Measurements from ENCODE around the gene HS1BP3. TPM values are rescaled to one million over a fixed set of nuclear protein-coding genes. Genes with fewer than 3 reads are reported as not detected.
A peak's percentile ranks its signal among the peaks of the same experiment; 100 is the strongest.

HS1BP3 gene
- total and polyA plus RNA-seq, 2 of the 13 experiments (the other 11 are each of a cell fraction or from before 2014, with no cell fraction given): 15.2 to 22.0 TPM

DNA sequence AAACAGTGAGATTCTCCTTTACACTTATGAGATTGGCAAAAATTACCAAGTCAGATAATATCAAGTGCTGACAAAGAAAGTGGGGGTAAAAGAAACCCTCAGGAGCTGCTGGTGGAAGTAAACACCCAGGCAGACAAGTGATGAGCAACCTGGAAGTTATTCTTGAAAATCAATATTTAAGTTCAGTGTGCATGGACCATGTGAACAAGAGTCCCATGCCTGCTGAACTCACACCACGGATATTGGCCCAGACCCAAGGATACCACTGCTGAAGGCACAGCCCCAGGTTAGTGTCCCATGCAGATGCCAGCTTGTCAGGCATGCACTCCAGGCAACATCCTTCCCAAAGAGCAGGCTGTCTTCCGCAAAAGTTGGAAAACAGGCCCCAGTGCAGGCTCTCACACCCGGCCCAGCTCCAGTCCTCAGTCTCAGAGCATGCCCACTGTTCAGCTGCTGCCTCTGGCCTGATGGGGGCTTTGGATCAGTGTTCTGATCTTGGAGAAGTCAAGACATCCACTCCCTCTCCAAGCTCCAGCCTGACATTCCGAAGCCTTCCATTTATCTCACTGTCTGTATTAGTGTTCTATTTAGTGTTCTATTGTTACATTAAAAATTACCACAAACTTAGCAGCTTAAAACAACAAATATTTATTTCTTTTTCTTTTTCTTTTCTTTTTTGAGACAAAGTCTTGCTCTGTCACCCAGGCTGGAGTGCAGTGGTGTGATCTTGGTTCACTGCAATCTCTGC is 70.0 kb downstream of the HS1BP3 start (continued):
- TF ChIP-seq ZNF564 (CRISPR knock-in tag; IDR thresholded peaks at IDR 0.05) (peak; percentile 72; the same call in 1 of the 2 replicates), ZMYM2 (CRISPR knock-in tag; IDR thresholded peaks at IDR 0.05) (peak; percentile 87; the same call in 1 of the 2 replicates), ZNF780A (CRISPR knock-in tag; IDR thresholded peaks at IDR 0.05) (no peak), ZNF83 (CRISPR knock-in tag; IDR thresholded peaks at IDR 0.05; ENCODE audit: borderline replicate concordance) (no peak), ZNF382 (CRISPR knock-in tag; IDR thresholded peaks at IDR 0.05; ENCODE audit: borderline replicate concordance) (no peak), ESRRA (CRISPR knock-in tag; IDR thresholded peaks at IDR 0.05; ENCODE audit: low read depth) (peak; percentile 89), ZSCAN29 (CRISPR knock-in tag; conservative IDR thresholded peaks at IDR 0.05) (no peak), ZNF749 (CRISPR knock-in tag; IDR thresholded peaks at IDR 0.05; ENCODE audit: borderline replicate concordance) (no peak), POLR2G (IDR thresholded peaks at IDR 0.05; ENCODE audit: low read depth, low read length) (peak; percentile 41; the same call in 1 of the 2 replicates), KLF6 (CRISPR knock-in tag; IDR thresholded peaks at IDR 0.05) (peak; percentile 59; the same call in 1 of the 2 replicates), TEAD3 (CRISPR knock-in tag; optimal IDR thresholded peaks at IDR 0.05; ENCODE audit: borderline replicate concordance) (peak; percentile 96), ZSCAN21 (CRISPR knock-in tag; IDR thresholded peaks at IDR 0.05; ENCODE audit: borderline replicate concordance) (peak; percentile 36; the same call in 1 of the 2 replicates), TP53 (CRISPR knock-in tag; conservative IDR thresholded peaks at IDR 0.05) (peak; percentile 75; the same call in 1 of the 2 replicates), MIXL1 (CRISPR knock-in tag; IDR thresholded peaks at IDR 0.05) (peak; percentile 80), ZNF205 (CRISPR knock-in tag; IDR thresholded peaks at IDR 0.05) (peak; percentile 93; the same call in 1 of the 2 replicates), FOXP1 (IDR thresholded peaks at IDR 0.05) (no peak; the same call in 1 of the 2 replicates), FOXP1 (CRISPR knock-in tag; IDR thresholded peaks at IDR 0.05) (peak; percentile 93), GABPA (IDR thresholded peaks at IDR 0.05; ENCODE audit: low read depth, low read length) (no peak), GABPA (CRISPR knock-in tag; IDR thresholded peaks at IDR 0.05; ENCODE audit: low read depth) (no peak), HOXA5 (CRISPR knock-in tag; IDR thresholded peaks at IDR 0.05) (peak; percentile 57)
- TF ChIP-seq, protein P1, sequence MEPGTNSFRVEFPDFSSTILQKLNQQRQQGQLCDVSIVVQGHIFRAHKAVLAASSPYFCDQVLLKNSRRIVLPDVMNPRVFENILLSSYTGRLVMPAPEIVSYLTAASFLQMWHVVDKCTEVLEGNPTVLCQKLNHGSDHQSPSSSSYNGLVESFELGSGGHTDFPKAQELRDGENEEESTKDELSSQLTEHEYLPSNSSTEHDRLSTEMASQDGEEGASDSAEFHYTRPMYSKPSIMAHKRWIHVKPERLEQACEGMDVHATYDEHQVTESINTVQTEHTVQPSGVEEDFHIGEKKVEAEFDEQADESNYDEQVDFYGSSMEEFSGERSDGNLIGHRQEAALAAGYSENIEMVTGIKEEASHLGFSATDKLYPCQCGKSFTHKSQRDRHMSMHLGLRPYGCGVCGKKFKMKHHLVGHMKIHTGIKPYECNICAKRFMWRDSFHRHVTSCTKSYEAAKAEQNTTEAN (CRISPR knock-in tag; conservative IDR thresholded peaks at IDR 0.05): peak; percentile 95
- TF ChIP-seq, protein P2, sequence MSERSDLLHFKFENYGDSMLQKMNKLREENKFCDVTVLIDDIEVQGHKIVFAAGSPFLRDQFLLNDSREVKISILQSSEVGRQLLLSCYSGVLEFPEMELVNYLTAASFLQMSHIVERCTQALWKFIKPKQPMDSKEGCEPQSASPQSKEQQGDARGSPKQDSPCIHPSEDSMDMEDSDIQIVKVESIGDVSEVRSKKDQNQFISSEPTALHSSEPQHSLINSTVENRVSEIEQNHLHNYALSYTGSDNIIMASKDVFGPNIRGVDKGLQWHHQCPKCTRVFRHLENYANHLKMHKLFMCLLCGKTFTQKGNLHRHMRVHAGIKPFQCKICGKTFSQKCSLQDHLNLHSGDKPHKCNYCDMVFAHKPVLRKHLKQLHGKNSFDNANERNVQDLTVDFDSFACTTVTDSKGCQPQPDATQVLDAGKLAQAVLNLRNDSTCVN (CRISPR knock-in tag; IDR thresholded peaks at IDR 0.05; ENCODE audit: borderline replicate concordance): peak; percentile 71; the same call in 1 of the 2 replicates
- TF ChIP-seq, protein P3, sequence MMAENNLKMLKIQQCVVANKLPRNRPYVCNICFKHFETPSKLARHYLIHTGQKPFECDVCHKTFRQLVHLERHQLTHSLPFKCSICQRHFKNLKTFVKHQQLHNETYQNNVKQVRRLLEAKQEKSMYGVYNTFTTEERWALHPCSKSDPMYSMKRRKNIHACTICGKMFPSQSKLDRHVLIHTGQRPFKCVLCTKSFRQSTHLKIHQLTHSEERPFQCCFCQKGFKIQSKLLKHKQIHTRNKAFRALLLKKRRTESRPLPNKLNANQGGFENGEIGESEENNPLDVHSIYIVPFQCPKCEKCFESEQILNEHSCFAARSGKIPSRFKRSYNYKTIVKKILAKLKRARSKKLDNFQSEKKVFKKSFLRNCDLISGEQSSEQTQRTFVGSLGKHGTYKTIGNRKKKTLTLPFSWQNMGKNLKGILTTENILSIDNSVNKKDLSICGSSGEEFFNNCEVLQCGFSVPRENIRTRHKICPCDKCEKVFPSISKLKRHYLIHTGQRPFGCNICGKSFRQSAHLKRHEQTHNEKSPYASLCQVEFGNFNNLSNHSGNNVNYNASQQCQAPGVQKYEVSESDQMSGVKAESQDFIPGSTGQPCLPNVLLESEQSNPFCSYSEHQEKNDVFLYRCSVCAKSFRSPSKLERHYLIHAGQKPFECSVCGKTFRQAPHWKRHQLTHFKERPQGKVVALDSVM (CRISPR knock-in tag; IDR thresholded peaks at IDR 0.05): 0 out of 2 replicates have a peak, but pooled peaks have one; percentile 26
- TF ChIP-seq, protein P4, sequence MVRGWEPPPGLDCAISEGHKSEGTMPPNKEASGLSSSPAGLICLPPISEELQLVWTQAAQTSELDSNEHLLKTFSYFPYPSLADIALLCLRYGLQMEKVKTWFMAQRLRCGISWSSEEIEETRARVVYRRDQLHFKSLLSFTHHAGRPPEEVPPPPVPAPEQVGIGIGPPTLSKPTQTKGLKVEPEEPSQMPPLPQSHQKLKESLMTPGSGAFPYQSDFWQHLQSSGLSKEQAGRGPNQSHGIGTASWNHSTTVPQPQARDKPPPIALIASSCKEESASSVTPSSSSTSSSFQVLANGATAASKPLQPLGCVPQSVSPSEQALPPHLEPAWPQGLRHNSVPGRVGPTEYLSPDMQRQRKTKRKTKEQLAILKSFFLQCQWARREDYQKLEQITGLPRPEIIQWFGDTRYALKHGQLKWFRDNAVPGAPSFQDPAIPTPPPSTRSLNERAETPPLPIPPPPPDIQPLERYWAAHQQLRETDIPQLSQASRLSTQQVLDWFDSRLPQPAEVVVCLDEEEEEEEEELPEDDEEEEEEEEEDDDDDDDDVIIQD (CRISPR knock-in tag; IDR thresholded peaks at IDR 0.05; ENCODE audit: low read depth): peak; percentile 74; the same call in 1 of the 2 replicates

Measured in HepG2 (cell line).